K562 (cell line): Measurements from ENCODE around the gene NR5A2. TPM values are rescaled to one million over a fixed set of nuclear protein-coding genes. Genes with fewer than 3 reads are reported as not detected.

Source experiments
- ARNT ChIP-seq, 2 experiments: fragments of 450-650 bp; IDR thresholded peaks; 2 replicates each; pipeline ENCODE4 v1.6.1; 2016; ENCODE audit warnings: mild to moderate bottlenecking in 1 of 2
- FIP1L1 ChIP-seq: fragments of 200-400 bp; formaldehyde crosslinking; IDR thresholded peaks from 2 replicates; pipeline ENCODE4 v1.6.1; 2018; ENCODE audit warnings: mild to moderate bottlenecking, low read depth, low read length; ENCODE audit not compliant: poor library complexity, severe bottlenecking
- FOXM1 ChIP-seq, 2 experiments: fragments of 450-650 bp in 1 of 2; sonication (generic) in 1 of 2; formaldehyde crosslinking in 1 of 2; IDR thresholded peaks; 2 replicates each; pipeline versions ENCODE4 v1.6.1 to v1.9.0; 2017 to 2022; ENCODE audit warnings: low read depth in 2 of 2, mild to moderate bottlenecking in 2 of 2, missing genetic modification reagents in 1 of 2, moderate library complexity in 1 of 2
- GATA2 ChIP-seq: sonication (generic); formaldehyde crosslinking; IDR thresholded peaks from 2 replicates; pipeline ENCODE4 v1.4.0; 2020; ENCODE audit warnings: mild to moderate bottlenecking, missing genetic modification reagents
- KLF13 ChIP-seq: fragments of 450-650 bp; IDR thresholded peaks from 2 replicates; pipeline ENCODE4 v1.6.1; 2016; ENCODE audit warnings: missing genetic modification characterization, low read depth, mild to moderate bottlenecking, missing compliant biosample characterization, moderate library complexity, borderline replicate concordance
- NFIX ChIP-seq: fragments of 250-450 bp; sonication (Bioruptor Pico); IDR thresholded peaks from 2 replicates; pipeline ENCODE4 v1.4.0; 2020; ENCODE audit warnings: low read depth, mild to moderate bottlenecking, moderate library complexity
- ZFPM2 ChIP-seq: fragments of 250-450 bp; sonication (Bioruptor Pico); IDR thresholded peaks from 2 replicates; pipeline ENCODE4 v1.5.1; 2022; ENCODE audit warnings: mild to moderate bottlenecking
- ZKSCAN1 ChIP-seq: fragments of 150-350 bp; IDR thresholded peaks from 2 replicates; pipeline ENCODE4 v1.6.1; 2016; ENCODE audit warnings: low read depth, low read length
- ZNF124 ChIP-seq: sonication (generic); formaldehyde crosslinking; IDR thresholded peaks from 2 replicates; pipeline ENCODE4 v1.8.1; 2022; ENCODE audit warnings: missing genetic modification reagents
- ZNF311 ChIP-seq: fragments of 250-450 bp; sonication (Bioruptor Pico); IDR thresholded peaks from 2 replicates; pipeline ENCODE4 v1.4.0; 2020; ENCODE audit warnings: mild to moderate bottlenecking, moderate library complexity
- polyA plus RNA-seq, 8 experiments: library from polyadenylated mRNA; depleted of rRNA in 4 of 8; stranded (reverse) in 5 of 8; unstranded in 3 of 8; fragments of >200 nt; fragmentation: Nextera tagmentation in 2 of 8; fragmentation: Illumina TruSeq in 1 of 8; extraction: Ambion mirVana in 2 of 8; extraction: Trizol in 1 of 8; gene quantifications; 2 replicates each; pipeline versions ENCODE4 v1.2.1 to v1.2.3, GENCODE V29; 2011 to 2014; ENCODE audit warnings: inconsistent platforms in 1 of 8, missing spikeins in 1 of 8
- total RNA-seq, 7 experiments: library from RNA; depleted of rRNA in 6 of 7; stranded (reverse); fragments of >200 nt in 6 of 7; fragmentation: Illumina TruSeq in 2 of 7; extraction: Trizol in 2 of 7; gene quantifications; 2 replicates each; pipeline versions ENCODE4 v1.2.1 to v1.2.3, GENCODE V29; 2011 to 2021; ENCODE audit warnings: low replicate concordance in 1 of 7
- TF ChIP-seq, protein P1 (sequence below): IDR thresholded peaks from 2 replicates; pipeline ENCODE4 v1.6.1; 2011; ENCODE audit warnings: borderline replicate concordance, low read depth, mild to moderate bottlenecking, moderate library complexity, low read length; ENCODE audit not compliant: insufficient read depth, poor library complexity, severe bottlenecking
- TF ChIP-seq, protein P2 (sequence below): fragments of 450-650 bp; IDR thresholded peaks from 2 replicates; pipeline ENCODE4 v1.6.1; 2017; ENCODE audit warnings: antibody characterized with exemption, mild to moderate bottlenecking

Gene NR5A2
- total and polyA plus RNA-seq, 9 of the 15 experiments (the other 6 are each of a cell fraction or from before 2014, with no cell fraction given) = 0.13 to 0.40 (median 0.29) TPM

GRCh38 chr1:200096774-200097173 is 69.3 kb downstream of the NR5A2 start (continued):
- TF ChIP-seq ZFPM2 (CRISPR knock-in tag) = no peak
- TF ChIP-seq ZKSCAN1 = no peak
- no peak for TF ChIP-seq NFIX
- TF ChIP-seq FIP1L1 = no peak
- TF ChIP-seq ZNF124 (CRISPR knock-in tag) = no peak
- TF ChIP-seq, protein P1, sequence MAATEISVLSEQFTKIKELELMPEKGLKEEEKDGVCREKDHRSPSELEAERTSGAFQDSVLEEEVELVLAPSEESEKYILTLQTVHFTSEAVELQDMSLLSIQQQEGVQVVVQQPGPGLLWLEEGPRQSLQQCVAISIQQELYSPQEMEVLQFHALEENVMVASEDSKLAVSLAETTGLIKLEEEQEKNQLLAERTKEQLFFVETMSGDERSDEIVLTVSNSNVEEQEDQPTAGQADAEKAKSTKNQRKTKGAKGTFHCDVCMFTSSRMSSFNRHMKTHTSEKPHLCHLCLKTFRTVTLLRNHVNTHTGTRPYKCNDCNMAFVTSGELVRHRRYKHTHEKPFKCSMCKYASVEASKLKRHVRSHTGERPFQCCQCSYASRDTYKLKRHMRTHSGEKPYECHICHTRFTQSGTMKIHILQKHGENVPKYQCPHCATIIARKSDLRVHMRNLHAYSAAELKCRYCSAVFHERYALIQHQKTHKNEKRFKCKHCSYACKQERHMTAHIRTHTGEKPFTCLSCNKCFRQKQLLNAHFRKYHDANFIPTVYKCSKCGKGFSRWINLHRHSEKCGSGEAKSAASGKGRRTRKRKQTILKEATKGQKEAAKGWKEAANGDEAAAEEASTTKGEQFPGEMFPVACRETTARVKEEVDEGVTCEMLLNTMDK = no peak
- TF ChIP-seq, protein P2, sequence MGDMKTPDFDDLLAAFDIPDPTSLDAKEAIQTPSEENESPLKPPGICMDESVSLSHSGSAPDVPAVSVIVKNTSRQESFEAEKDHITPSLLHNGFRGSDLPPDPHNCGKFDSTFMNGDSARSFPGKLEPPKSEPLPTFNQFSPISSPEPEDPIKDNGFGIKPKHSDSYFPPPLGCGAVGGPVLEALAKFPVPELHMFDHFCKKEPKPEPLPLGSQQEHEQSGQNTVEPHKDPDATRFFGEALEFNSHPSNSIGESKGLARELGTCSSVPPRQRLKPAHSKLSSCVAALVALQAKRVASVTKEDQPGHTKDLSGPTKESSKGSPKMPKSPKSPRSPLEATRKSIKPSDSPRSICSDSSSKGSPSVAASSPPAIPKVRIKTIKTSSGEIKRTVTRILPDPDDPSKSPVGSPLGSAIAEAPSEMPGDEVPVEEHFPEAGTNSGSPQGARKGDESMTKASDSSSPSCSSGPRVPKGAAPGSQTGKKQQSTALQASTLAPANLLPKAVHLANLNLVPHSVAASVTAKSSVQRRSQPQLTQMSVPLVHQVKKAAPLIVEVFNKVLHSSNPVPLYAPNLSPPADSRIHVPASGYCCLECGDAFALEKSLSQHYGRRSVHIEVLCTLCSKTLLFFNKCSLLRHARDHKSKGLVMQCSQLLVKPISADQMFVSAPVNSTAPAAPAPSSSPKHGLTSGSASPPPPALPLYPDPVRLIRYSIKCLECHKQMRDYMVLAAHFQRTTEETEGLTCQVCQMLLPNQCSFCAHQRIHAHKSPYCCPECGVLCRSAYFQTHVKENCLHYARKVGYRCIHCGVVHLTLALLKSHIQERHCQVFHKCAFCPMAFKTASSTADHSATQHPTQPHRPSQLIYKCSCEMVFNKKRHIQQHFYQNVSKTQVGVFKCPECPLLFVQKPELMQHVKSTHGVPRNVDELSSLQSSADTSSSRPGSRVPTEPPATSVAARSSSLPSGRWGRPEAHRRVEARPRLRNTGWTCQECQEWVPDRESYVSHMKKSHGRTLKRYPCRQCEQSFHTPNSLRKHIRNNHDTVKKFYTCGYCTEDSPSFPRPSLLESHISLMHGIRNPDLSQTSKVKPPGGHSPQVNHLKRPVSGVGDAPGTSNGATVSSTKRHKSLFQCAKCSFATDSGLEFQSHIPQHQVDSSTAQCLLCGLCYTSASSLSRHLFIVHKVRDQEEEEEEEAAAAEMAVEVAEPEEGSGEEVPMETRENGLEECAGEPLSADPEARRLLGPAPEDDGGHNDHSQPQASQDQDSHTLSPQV = no peak
- no peak for TF ChIP-seq ARNT (IDR thresholded peaks at IDR 0.05)
- TF ChIP-seq KLF13 (tag) = no peak
- TF ChIP-seq GATA2 = no peak
- TF ChIP-seq FOXM1 (IDR thresholded peaks at IDR 0.05; ENCODE audit: low read depth) = no peak
- no peak for TF ChIP-seq FOXM1 (CRISPR knock-in tag; IDR thresholded peaks at IDR 0.05; ENCODE audit: low read depth)
- no peak for TF ChIP-seq ZNF311
- TF ChIP-seq, all 486 proteins: peak for 0
